IMR-90 (cell line): Measurements from ENCODE around the gene SH3RF2. TPM values are rescaled to one million over a fixed set of nuclear protein-coding genes. Genes with fewer than 3 reads are reported as not detected.

Experiments
- ATAC-seq: fragments of 200-7000 bp; cut with Tn5 transposase; 2 replicates; pipeline ENCODE4 v1.9.1; 2020; ENCODE audit warnings: low read depth, mild to moderate bottlenecking, moderate library complexity
- BruUV-seq: library from RNA; stranded (reverse); fragments of 400-500 nt; replicated peaks from 2 replicates; lab custom pipeline; 2021; lab: Mats Ljungman, UMichigan
- CTCF ChIA-PET: fragments of 300-600 bp; formaldehyde crosslinking; extraction: SDS; loops from one replicate; lab custom pipeline; 2021; ENCODE audit warnings: antibody characterized with exemption; lab: Yijun Ruan, JAX
- POLR2A ChIA-PET: fragments of 300-600 bp; sonication (Branson Sonifier 250); formaldehyde crosslinking; loops from one replicate; lab custom pipeline; 2022; ENCODE audit warnings: antibody characterized with exemption; ENCODE audit not compliant: unreplicated experiment; lab: Charles Lee
- DNase-seq: peaks from one replicate; pipeline ENCODE4 v3.0.0; 2013
- H2AFZ ChIP-seq: replicated peaks from 2 replicates; pipeline ENCODE3; 2013; ENCODE audit warnings: low read length, mild to moderate bottlenecking; ENCODE audit not compliant: poor library complexity
- H2AK5ac ChIP-seq: 2 replicates; pipeline ENCODE4 v1.6.1; 2013; ENCODE audit warnings: low read depth, low read length, inconsistent platforms
- H2AK9ac ChIP-seq: replicated peaks from 2 replicates; pipeline ENCODE3; 2013; ENCODE audit warnings: mild to moderate bottlenecking, low read depth, low read length, moderate library complexity; ENCODE audit not compliant: poor library complexity
- H2BK120ac ChIP-seq: 2 replicates; pipeline ENCODE4 v1.6.1; 2013; ENCODE audit warnings: low read depth, low read length, inconsistent platforms
- H2BK15ac ChIP-seq: 3 replicates; pipeline ENCODE4 v1.6.1; 2013; ENCODE audit warnings: low read depth, low read length, inconsistent platforms
- H2BK20ac ChIP-seq: 2 replicates; pipeline ENCODE4 v1.6.1; 2013; ENCODE audit warnings: low read depth, mild to moderate bottlenecking, inconsistent platforms, low read length, moderate library complexity
- H2BK5ac ChIP-seq: 2 replicates; pipeline ENCODE4 v1.6.1; 2013; ENCODE audit warnings: mild to moderate bottlenecking, low read depth, low read length, inconsistent platforms; ENCODE audit not compliant: poor library complexity, severe bottlenecking
- H3K14ac ChIP-seq: replicated peaks from 2 replicates; pipeline ENCODE4 v1.6.1; 2013; ENCODE audit warnings: low read depth, low read length, inconsistent platforms
- H3K18ac ChIP-seq: 2 replicates; pipeline ENCODE4 v1.6.1; 2013; ENCODE audit warnings: low read depth, low read length, control low read depth
- H3K23ac ChIP-seq: 2 replicates; pipeline ENCODE4 v1.6.1; 2013; ENCODE audit warnings: low read depth, low read length, inconsistent platforms
- H3K27ac ChIP-seq: 2 replicates; pipeline ENCODE4 v1.5.1; 2013; ENCODE audit warnings: mild to moderate bottlenecking, control low read depth, low read length; ENCODE audit not compliant: insufficient read depth
- H3K27me3 ChIP-seq: 2 replicates; pipeline ENCODE4 v1.6.1; 2013; ENCODE audit warnings: low read length; ENCODE audit not compliant: control insufficient read depth, insufficient read depth
- H3K36me3 ChIP-seq: 2 replicates; pipeline ENCODE4 v1.6.1; 2013; ENCODE audit warnings: low read length, mixed read lengths; ENCODE audit not compliant: control insufficient read depth, insufficient read depth
- H3K4ac ChIP-seq: 2 replicates; pipeline ENCODE4 v1.6.1; 2013; ENCODE audit warnings: low read depth, low read length, inconsistent platforms
- H3K4me1 ChIP-seq: 2 replicates; pipeline ENCODE4 v1.6.1; 2013; ENCODE audit warnings: low read length, mixed read lengths; ENCODE audit not compliant: control insufficient read depth, insufficient read depth
- H3K4me2 ChIP-seq: 2 replicates; pipeline ENCODE4 v1.6.1; 2013; ENCODE audit warnings: low read depth, mild to moderate bottlenecking, control low read depth, low read length, moderate library complexity
- H3K4me3 ChIP-seq: 2 replicates; pipeline ENCODE4 v1.5.1; 2013; ENCODE audit warnings: low read depth, mild to moderate bottlenecking, control low read depth, low read length, moderate library complexity; ENCODE audit not compliant: insufficient read depth
- H3K56ac ChIP-seq: 2 replicates; pipeline ENCODE4 v1.6.1; 2013; ENCODE audit warnings: low read length, inconsistent platforms; ENCODE audit not compliant: insufficient read depth; ENCODE audit errors: extremely low read depth
- H3K79me1 ChIP-seq, 2 experiments: 2 replicates each; pipeline ENCODE4 v1.6.1; 2013; ENCODE audit warnings: low read length in 2 of 2, inconsistent platforms in 1 of 2, low read depth in 1 of 2
- H3K9ac ChIP-seq: 2 replicates; pipeline ENCODE4 v1.6.1; 2013; ENCODE audit warnings: low read depth, low read length, control low read depth
- H3K9me1 ChIP-seq: 2 replicates; pipeline ENCODE4 v1.6.1; 2013; ENCODE audit warnings: low read length, inconsistent platforms; ENCODE audit not compliant: insufficient read depth
- H3K9me3 ChIP-seq: 2 replicates; pipeline ENCODE4 v1.6.1; 2013; ENCODE audit warnings: low read length; ENCODE audit not compliant: control insufficient read depth, insufficient read depth
- H4K20me1 ChIP-seq: 2 replicates; pipeline ENCODE4 v1.6.1; 2013; ENCODE audit warnings: low read length, inconsistent platforms; ENCODE audit not compliant: insufficient read depth
- H4K5ac ChIP-seq: 2 replicates; pipeline ENCODE4 v1.6.1; 2013; ENCODE audit warnings: mild to moderate bottlenecking, low read depth, low read length, control low read depth
- H4K8ac ChIP-seq, 2 experiments: 2 replicates each; pipeline ENCODE4 v1.6.1; 2013; ENCODE audit warnings: low read depth in 2 of 2, low read length in 2 of 2, control low read depth in 1 of 2, inconsistent platforms in 1 of 2
- H4K91ac ChIP-seq: 2 replicates; pipeline ENCODE4 v1.6.1; 2013; ENCODE audit warnings: low read depth, low read length, inconsistent platforms; ENCODE audit not compliant: insufficient read depth
- MAFK ChIP-seq: IDR thresholded peaks from 2 replicates; pipeline ENCODE4 v1.6.1; 2012; ENCODE audit warnings: low read depth, low read length, improper control_type of control experiment
- MAZ ChIP-seq: IDR thresholded peaks from 2 replicates; pipeline ENCODE4 v1.6.1; 2012; ENCODE audit warnings: low read depth, mild to moderate bottlenecking, low read length, improper control_type of control experiment, moderate library complexity, borderline replicate concordance
- NFE2L2 ChIP-seq: fragments of 150-350 bp; IDR thresholded peaks from 2 replicates; pipeline ENCODE4 v1.6.1; 2016; ENCODE audit warnings: low read depth, mild to moderate bottlenecking, low read length
- RAD21 ChIP-seq: IDR thresholded peaks from 2 replicates; pipeline ENCODE4 v1.6.1; 2012; ENCODE audit warnings: low read length, improper control_type of control experiment
- WGBS, 2 experiments: methylation state at CpG; one replicate each; pipeline versions ENCODE4 v1.1.5 to v1.1.7; 2013; ENCODE audit warnings: missing lambda C conversion rate in 2 of 2; ENCODE audit not compliant: insufficient read length in 1 of 2; ENCODE audit errors: extremely low coverage in 2 of 2; 5-methylcytosine and 5-hydroxymethylcytosine counted together
- dilution Hi-C: fragments of 300-500 bp; cut with HindIII; formaldehyde crosslinking; loops from one replicate; pipeline ENCODE4 v1.14.3; 2018; ENCODE audit warnings: low sequenced_read_pairs; ENCODE audit not compliant: unreplicated experiment
- in situ Hi-C: fragments of 300-500 bp; cut with MboI; formaldehyde crosslinking; loops from 3 replicates; pipeline ENCODE4 v1.14.3; 2019; ENCODE audit warnings: low sequenced_read_pairs, inconsistent platforms, mixed read lengths
- intact Hi-C: fragments of 100-400 bp; cut with micrococcal nuclease; formaldehyde crosslinking; loops from 2 replicates; pipeline ENCODE4 v1.10.0; 2022
- polyA plus RNA-seq, 3 experiments: library from polyadenylated mRNA; depleted of rRNA; stranded (reverse); fragments of >200 nt; gene quantifications; 2 replicates each; pipeline ENCODE4 v1.2.3, GENCODE V29; 2012; ENCODE audit warnings: low replicate concordance in 1 of 3
- total RNA-seq: library from RNA; depleted of rRNA; stranded (reverse); fragments of >200 nt; gene quantifications from 2 replicates; pipeline ENCODE4 v1.2.3, GENCODE V29; 2012
- TF ChIP-seq, protein P1 (sequence below): conservative IDR thresholded peaks from 2 replicates; pipeline ENCODE4 v1.5.1; 2012; ENCODE audit warnings: mild to moderate bottlenecking, low read depth, low read length, improper control_type of control experiment

The SH3RF2 gene
- total and polyA plus RNA-seq, 2 of the 4 experiments (the other 2 are of a cell fraction) = 1.3 to 1.7 TPM

DNA sequence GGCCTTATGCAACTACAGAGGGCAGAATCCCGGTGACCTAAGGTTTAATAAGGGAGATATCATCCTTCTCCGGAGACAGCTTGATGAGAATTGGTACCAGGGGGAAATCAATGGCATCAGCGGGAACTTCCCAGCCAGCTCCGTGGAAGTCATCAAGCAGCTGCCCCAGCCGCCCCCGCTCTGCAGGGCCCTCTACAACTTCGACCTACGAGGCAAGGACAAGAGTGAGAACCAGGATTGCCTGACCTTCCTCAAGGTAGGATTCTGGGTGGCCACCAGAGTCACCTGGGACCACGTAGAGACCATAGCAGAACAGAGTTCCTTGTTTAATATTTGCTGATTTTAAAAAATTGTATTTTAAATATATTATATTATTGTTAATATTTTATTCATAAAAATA, 63.7 kb downstream of the SH3RF2 start:
- H4K5ac ChIP-seq = no peak overlapping the region
- H3K27me3 ChIP-seq = no peaks in the 10 kb centered on the region
- no peak overlapping the region for H2AK9ac ChIP-seq
- H3K9ac ChIP-seq = no peak overlapping the region
- dilution Hi-C loops = no loop called here
- H3K18ac ChIP-seq = no peak overlapping the region
- DNase-seq = no peak
- H3K56ac ChIP-seq = no peak overlapping the region
- no peaks in the 10 kb centered on the region for H3K36me3 ChIP-seq
- no peak overlapping the region for H4K91ac ChIP-seq
- H2AFZ ChIP-seq = peak overlapping the region; percentile 51
- H3K9me3 ChIP-seq = no peaks in the 10 kb centered on the region
- in situ Hi-C loops = no loop called here
- no peak overlapping the region for H3K4ac ChIP-seq
- no peak overlapping the region for H3K4me3 ChIP-seq
- BruUV-seq = no TSS peak
- TF ChIP-seq NFE2L2 (no peak), MAFK (no peak), MAZ (no peak), RAD21 (no peak)
- TF ChIP-seq, protein P1, sequence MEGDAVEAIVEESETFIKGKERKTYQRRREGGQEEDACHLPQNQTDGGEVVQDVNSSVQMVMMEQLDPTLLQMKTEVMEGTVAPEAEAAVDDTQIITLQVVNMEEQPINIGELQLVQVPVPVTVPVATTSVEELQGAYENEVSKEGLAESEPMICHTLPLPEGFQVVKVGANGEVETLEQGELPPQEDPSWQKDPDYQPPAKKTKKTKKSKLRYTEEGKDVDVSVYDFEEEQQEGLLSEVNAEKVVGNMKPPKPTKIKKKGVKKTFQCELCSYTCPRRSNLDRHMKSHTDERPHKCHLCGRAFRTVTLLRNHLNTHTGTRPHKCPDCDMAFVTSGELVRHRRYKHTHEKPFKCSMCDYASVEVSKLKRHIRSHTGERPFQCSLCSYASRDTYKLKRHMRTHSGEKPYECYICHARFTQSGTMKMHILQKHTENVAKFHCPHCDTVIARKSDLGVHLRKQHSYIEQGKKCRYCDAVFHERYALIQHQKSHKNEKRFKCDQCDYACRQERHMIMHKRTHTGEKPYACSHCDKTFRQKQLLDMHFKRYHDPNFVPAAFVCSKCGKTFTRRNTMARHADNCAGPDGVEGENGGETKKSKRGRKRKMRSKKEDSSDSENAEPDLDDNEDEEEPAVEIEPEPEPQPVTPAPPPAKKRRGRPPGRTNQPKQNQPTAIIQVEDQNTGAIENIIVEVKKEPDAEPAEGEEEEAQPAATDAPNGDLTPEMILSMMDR = no peak
- no peak overlapping the region for H2BK120ac ChIP-seq
- no peak overlapping the region for H2BK5ac ChIP-seq
- no peak overlapping the region for H2BK20ac ChIP-seq
- no peaks in the 10 kb centered on the region for H3K4me1 ChIP-seq
- no peaks in the 10 kb centered on the region for H4K20me1 ChIP-seq
- CTCF ChIA-PET = no interaction called here
- POLR2A ChIA-PET = no interaction called here
- no peaks in the 10 kb centered on the region for H3K9me1 ChIP-seq
- no peak overlapping the region for H4K8ac ChIP-seq
- H3K14ac ChIP-seq = no peak overlapping the region
- no peak overlapping the region for H2AK5ac ChIP-seq
- H3K23ac ChIP-seq = no peak overlapping the region
- H2BK15ac ChIP-seq = no peak overlapping the region
- intact Hi-C loops = no loop called here
- H3K79me1 ChIP-seq = no peaks in the 10 kb centered on the region
- whole genome bisulfite sequencing, 2 experiments = 86% methylated on average over 4 of the region's 9 CpGs; no CpG with 5 or more reads in 1 of the 2 experiments
- no peak for ATAC-seq
- H3K4me2 ChIP-seq = no peak overlapping the region
- no peak overlapping the region for H3K27ac ChIP-seq
